Measurements from ENCODE around the gene LRRN2. TPM values are rescaled to one million over a fixed set of nuclear protein-coding genes. Genes with fewer than 3 reads are reported as not detected.
"Not testable (repeated sequence)": the region's sequence is repeated elsewhere in the genome, so short reads cannot be mapped to it uniquely, and the experiment has no call there.

LRRN2 gene
- total RNA-seq, 1 experiment from 2014 or later, result 5.8 TPM

- Histone ChIP-seq H3K23ac (ENCODE audit: insufficient read length, low read depth, low read length) (no peak overlapping the region), H2BK15ac (ENCODE audit: low read depth, low read length) (no peak overlapping the region), H2AFZ (ENCODE audit: low read length) (no peak overlapping the region), H3K9me3 (ENCODE audit: control insufficient read depth, low read depth, low read length) (no peaks in the 10 kb centered on the region), H3K27me3 (ENCODE audit: insufficient read depth, low read length) (peaks cover 2% of the 10 kb centered on the region; the same call in 1 of the 2 replicates), H4K8ac (replicated peaks; ENCODE audit: insufficient read length, low read depth, low read length) (no peak overlapping the region), H3K79me2 (ENCODE audit: insufficient read depth, low read length) (no peaks in the 10 kb centered on the region), H4K5ac (ENCODE audit: insufficient read length, low read depth, low read length) (no peak overlapping the region), H2BK120ac (ENCODE audit: low read depth, low read length, poor library complexity, severe bottlenecking) (no peak overlapping the region), H2BK12ac (ENCODE audit: insufficient read length, low read depth, low read length) (no peak overlapping the region), H3K18ac (ENCODE audit: insufficient read length, low read depth, low read length) (no peak overlapping the region), H3K4ac (ENCODE audit: low read depth, low read length) (no peak overlapping the region), H3K4me2 (ENCODE audit: insufficient read depth, insufficient read length, low read length) (no peak overlapping the region), H4K20me1 (ENCODE audit: control insufficient read depth, insufficient read depth, insufficient read length) (no peaks in the 10 kb centered on the region), H3K4me1 (ENCODE audit: insufficient read depth, low read length) (peaks cover 4% of the 10 kb centered on the region; the same call in 1 of the 2 replicates), H3K23me2 (ENCODE audit: insufficient read length, low read depth, low read length, poor library complexity, severe bottlenecking) (no peaks in the 10 kb centered on the region), H3T11ph (ENCODE audit: low read length) (no peak overlapping the region), H2BK20ac (ENCODE audit: low read depth, low read length, poor library complexity, severe bottlenecking) (no peak overlapping the region), H2BK5ac (ENCODE audit: insufficient read length, low read length) (no peak overlapping the region), H3K9ac (ENCODE audit: extremely low read depth, insufficient read length, low read length) (no peak overlapping the region), H4K91ac (ENCODE audit: insufficient read length, low read depth, low read length) (no peak overlapping the region), H3K79me1 (ENCODE audit: insufficient read depth, low read depth, low read length, poor library complexity, severe bottlenecking) (no peaks in the 10 kb centered on the region), H3K56ac (ENCODE audit: insufficient read length, low read depth, low read length) (no peak overlapping the region), H3K14ac (ENCODE audit: insufficient read depth, low read length) (no peak overlapping the region), H3K27ac (ENCODE audit: insufficient read length, low read depth, low read length) (no peak overlapping the region), H2AK5ac (ENCODE audit: insufficient read length, low read length) (no peak overlapping the region)
- H3K27ac Mint-ChIP-seq, result no peak overlapping the region
- peaks cover 51% of the 10 kb centered on the region for H3K27me3 Mint-ChIP-seq (ENCODE audit: low read depth)
- no peak overlapping the region for H3K4me3 Mint-ChIP-seq
- TF ChIP-seq CTCF (conservative IDR thresholded peaks at IDR 0.05), result peak; percentile 61
- H3K9me3 Mint-ChIP-seq, result no peaks in the 10 kb centered on the region
- H3K36me3 Mint-ChIP-seq (ENCODE audit: insufficient read depth in 1 of 3, low read depth in 3 of 3), result no peaks in the 10 kb centered on the region
- WGBS (ENCODE audit: extremely low coverage, insufficient read length, low lambda C conversion rate), result no CpG with 5 or more reads among the region's 1 CpG
- peaks cover 27 to 29% of the 10 kb centered on the region in 2 experiments for H3K4me1 Mint-ChIP-seq
- DNase-seq, result peak; percentile 49
These were observed 6.8 kb upstream of the LRRN2 start for GRCh38 chr1:204692325-204692840.

GRCh38 chr1:204691328-204691730 is 5.8 kb upstream of the LRRN2 start:
- not testable (repeated sequence) for H4K8ac ChIP-seq (replicated peaks; ENCODE audit: insufficient read length, low read depth, low read length); H3K4me1 ChIP-seq (ENCODE audit: insufficient read depth, low read length); H4K20me1 ChIP-seq (ENCODE audit: control insufficient read depth, insufficient read depth, insufficient read length); H3K18ac ChIP-seq (ENCODE audit: insufficient read length, low read depth, low read length); H3K14ac ChIP-seq (ENCODE audit: insufficient read depth, low read length); H3K9me3 ChIP-seq (ENCODE audit: control insufficient read depth, low read depth, low read length); H3K9me3 Mint-ChIP-seq; H2BK15ac ChIP-seq (ENCODE audit: low read depth, low read length); H4K5ac ChIP-seq (ENCODE audit: insufficient read length, low read depth, low read length); H3K23me2 ChIP-seq (ENCODE audit: insufficient read length, low read depth, low read length, poor library complexity, severe bottlenecking); H3K36me3 Mint-ChIP-seq (ENCODE audit: insufficient read depth in 1 of 3, low read depth in 3 of 3); H3K27ac ChIP-seq (ENCODE audit: insufficient read length, low read depth, low read length); H3T11ph ChIP-seq (ENCODE audit: low read length); DNase-seq; H3K9ac ChIP-seq (ENCODE audit: extremely low read depth, insufficient read length, low read length); H3K27me3 ChIP-seq (ENCODE audit: insufficient read depth, low read length); H2BK20ac ChIP-seq (ENCODE audit: low read depth, low read length, poor library complexity, severe bottlenecking); H3K4ac ChIP-seq (ENCODE audit: low read depth, low read length); H4K91ac ChIP-seq (ENCODE audit: insufficient read length, low read depth, low read length); H2AFZ ChIP-seq (ENCODE audit: low read length); H2BK5ac ChIP-seq (ENCODE audit: insufficient read length, low read length); H3K4me2 ChIP-seq (ENCODE audit: insufficient read depth, insufficient read length, low read length); H3K27ac Mint-ChIP-seq; H2AK5ac ChIP-seq (ENCODE audit: insufficient read length, low read length); H3K23ac ChIP-seq (ENCODE audit: insufficient read length, low read depth, low read length); H2BK12ac ChIP-seq (ENCODE audit: insufficient read length, low read depth, low read length); H3K56ac ChIP-seq (ENCODE audit: insufficient read length, low read depth, low read length); H3K4me3 Mint-ChIP-seq; H2BK120ac ChIP-seq (ENCODE audit: low read depth, low read length, poor library complexity, severe bottlenecking); H3K79me1 ChIP-seq (ENCODE audit: insufficient read depth, low read depth, low read length, poor library complexity, severe bottlenecking); H3K79me2 ChIP-seq (ENCODE audit: insufficient read depth, low read length)
- Mint-ChIP-seq H3K27me3 (ENCODE audit: low read depth) (peaks cover 59% of the 10 kb centered on the region), H3K4me1 (peaks cover 27 to 29% of the 10 kb centered on the region in 2 experiments)
- no CpG with 5 or more reads among the region's 6 CpGs for whole genome bisulfite sequencing (ENCODE audit: extremely low coverage, insufficient read length, low lambda C conversion rate)
